Body of pancreas (tissue), 4 donors: Measurements from ENCODE around the gene PLCD3. TPM values are rescaled to one million over a fixed set of nuclear protein-coding genes. Genes with fewer than 3 reads are reported as not detected.
"Not testable (repeated sequence)": the region's sequence is repeated elsewhere in the genome, so short reads cannot be mapped to it uniquely, and the experiment has no call there.

Source experiments
- ATAC-seq: fragments of 150-250 bp; one replicate; pipeline ENCODE4 v1.9.1; 2016
- DNase-seq, 4 donors: peaks; one replicate each; pipeline ENCODE4 v3.0.0-alpha.2; 2019
- H3K27ac ChIP-seq, 4 donors: fragments of 200-600 bp; sonication (generic); 1 replicate in 3 of 4; 2 replicates in 1 of 4; pipeline versions ENCODE4 v1.5.1 to v1.6.1; 2016 to 2019; ENCODE audit warnings: mild to moderate bottlenecking in 1 of 4, mixed read lengths in 1 of 4, moderate library complexity in 1 of 4
- H3K27me3 ChIP-seq, 2 donors: fragments of 200-600 bp; sonication (generic); one replicate each; pipeline ENCODE4 v1.6.0; 2016; ENCODE audit warnings: mild to moderate bottlenecking in 1 of 2
- H3K36me3 ChIP-seq, 2 donors: fragments of 200-600 bp; sonication (generic); replicated peaks in 1 of 2; 2 replicates each; pipeline ENCODE4 v1.5.1; 2016; ENCODE audit warnings: low read depth in 2 of 2; ENCODE audit not compliant: insufficient read depth in 1 of 2
- H3K4me1 ChIP-seq: fragments of 200-600 bp; sonication (generic); one replicate; pipeline ENCODE4 v1.6.0; 2016
- H3K4me3 ChIP-seq, 2 donors: fragments of 200-600 bp; sonication (generic); 1 replicate in 1 of 2; 2 replicates in 1 of 2; pipeline ENCODE4 v1.5.1; 2016 to 2019
- H3K9me3 ChIP-seq, 3 donors: fragments of 200-600 bp; sonication (generic); 1 replicate in 2 of 3; 2 replicates in 1 of 3; pipeline ENCODE4 v1.5.1; 2016
- POLR2A ChIP-seq, 3 donors: fragments of 450-650 bp; IDR thresholded peaks; one replicate each; pipeline ENCODE4 v1.6.1; 2016; ENCODE audit warnings: antibody characterized with exemption in 3 of 3, mild to moderate bottlenecking in 2 of 3
- WGBS, 2 donors: methylation state at CpG; one replicate each; pipeline ENCODE4 v1.1.5; 2017; 5-methylcytosine and 5-hydroxymethylcytosine counted together
- intact Hi-C: fragments of 100-400 bp; cut with DNase I; formaldehyde crosslinking; loops from one replicate; pipeline ENCODE4 v1.15.1; 2023
- total RNA-seq, 2 donors: library from RNA; depleted of rRNA; stranded (reverse); fragments of >200 nt; gene quantifications; one replicate each; pipeline ENCODE4 v1.1.0, GENCODE V29; 2016
- TF ChIP-seq, protein P1 (sequence below), 7 experiments: fragments of 450-650 bp in 4 of 7; fragments of 200-600 bp in 3 of 7; sonication (generic) in 3 of 7; IDR thresholded peaks; one replicate each; pipeline ENCODE4 v1.5.1; 2016 to 2019; ENCODE audit warnings: antibody characterized with exemption in 7 of 7

PLCD3 gene
- total RNA-seq, 2 donors from 2014 or later = 5.4 to 23.4 TPM

DNA sequence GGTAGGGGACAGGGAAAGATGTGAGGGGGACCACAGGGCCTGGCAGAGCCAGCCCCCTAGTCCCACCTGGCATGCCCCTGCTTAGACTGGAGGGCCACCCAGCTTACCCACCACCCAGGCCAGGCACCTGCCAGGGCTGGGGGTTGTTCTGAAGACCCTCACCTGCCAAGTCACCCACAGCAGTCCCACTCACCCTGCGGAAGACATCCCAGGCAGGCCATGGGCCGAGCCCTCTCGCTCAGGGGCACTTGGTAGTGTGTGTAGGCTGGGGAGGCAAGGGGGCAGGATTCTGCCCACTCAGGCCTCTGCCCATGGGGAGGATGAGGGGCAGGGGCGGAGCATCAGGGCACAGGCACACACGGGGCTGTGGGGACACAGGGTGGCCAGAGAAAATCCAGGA lies 4.0 kb downstream of the PLCD3 start:
- WGBS, 2 donors = 82 to 93% methylated on average over 2 to 5 of the region's 5 CpGs
- Histone ChIP-seq H3K27me3 (no peaks in the 10 kb centered on the region), H3K4me3 (no peak overlapping the region), H3K9me3 (no peaks in the 10 kb centered on the region), H3K27ac (peak overlapping the region; percentile 42 to 61 (median 47)), H3K36me3 (no peaks in the 10 kb centered on the region), H3K4me1 (peaks cover 36% of the 10 kb centered on the region)
- intact Hi-C loops = no loop called here
- no peak for DNase-seq
- ATAC-seq = no peak
- TF ChIP-seq POLR2A (IDR thresholded peaks at IDR 0.05) = no peak
- TF ChIP-seq, protein P1, sequence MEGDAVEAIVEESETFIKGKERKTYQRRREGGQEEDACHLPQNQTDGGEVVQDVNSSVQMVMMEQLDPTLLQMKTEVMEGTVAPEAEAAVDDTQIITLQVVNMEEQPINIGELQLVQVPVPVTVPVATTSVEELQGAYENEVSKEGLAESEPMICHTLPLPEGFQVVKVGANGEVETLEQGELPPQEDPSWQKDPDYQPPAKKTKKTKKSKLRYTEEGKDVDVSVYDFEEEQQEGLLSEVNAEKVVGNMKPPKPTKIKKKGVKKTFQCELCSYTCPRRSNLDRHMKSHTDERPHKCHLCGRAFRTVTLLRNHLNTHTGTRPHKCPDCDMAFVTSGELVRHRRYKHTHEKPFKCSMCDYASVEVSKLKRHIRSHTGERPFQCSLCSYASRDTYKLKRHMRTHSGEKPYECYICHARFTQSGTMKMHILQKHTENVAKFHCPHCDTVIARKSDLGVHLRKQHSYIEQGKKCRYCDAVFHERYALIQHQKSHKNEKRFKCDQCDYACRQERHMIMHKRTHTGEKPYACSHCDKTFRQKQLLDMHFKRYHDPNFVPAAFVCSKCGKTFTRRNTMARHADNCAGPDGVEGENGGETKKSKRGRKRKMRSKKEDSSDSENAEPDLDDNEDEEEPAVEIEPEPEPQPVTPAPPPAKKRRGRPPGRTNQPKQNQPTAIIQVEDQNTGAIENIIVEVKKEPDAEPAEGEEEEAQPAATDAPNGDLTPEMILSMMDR (IDR thresholded peaks at IDR 0.05) = no peak

- DNase-seq (peak; percentile 39 to 74 (median 54)), ATAC-seq (peak; percentile 12)
- H3K27me3 ChIP-seq = no peaks in the 10 kb centered on the region
- WGBS, 2 donors = 29 to 48% methylated on average over 19 to 20 of the region's 20 CpGs
- TF ChIP-seq, protein P1 (IDR thresholded peaks at IDR 0.05) = no peak
- TF ChIP-seq POLR2A (IDR thresholded peaks at IDR 0.05) = no peak
- intact Hi-C loops = no loop called here
- H3K4me1 ChIP-seq = peaks cover 30% of the 10 kb centered on the region
- no peak overlapping the region for H3K4me3 ChIP-seq
- peak overlapping the region; percentile 42 to 61 (median 47) for H3K27ac ChIP-seq
- H3K9me3 ChIP-seq = no peaks in the 10 kb centered on the region
- no peaks in the 10 kb centered on the region for H3K36me3 ChIP-seq
Measured at GRCh38 chr17:45127548-45128300, 4.6 kb downstream of the PLCD3 start.

- DNase-seq (no peak), ATAC-seq (no peak)
- Histone ChIP-seq H3K4me1 (peaks cover 28% of the 10 kb centered on the region), H3K27me3 (no peaks in the 10 kb centered on the region), H3K36me3 (no peaks in the 10 kb centered on the region), H3K27ac (peak overlapping the region in 3 of 4 donors; percentile 42 to 61 (median 48)), H3K4me3 (no peak overlapping the region), H3K9me3 (no peaks in the 10 kb centered on the region)
- no peak for TF ChIP-seq POLR2A (IDR thresholded peaks at IDR 0.05)
- TF ChIP-seq, protein P1 (IDR thresholded peaks at IDR 0.05) = no peak
- WGBS, 2 donors = 86 to 92% methylated on average over 1 to 8 of the region's 8 CpGs
- intact Hi-C loops = no loop called here
Measured at GRCh38 chr17:45127207-45127547, 5.1 kb downstream of the PLCD3 start.

- H3K4me3 ChIP-seq = no peak overlapping the region
- no peaks in the 10 kb centered on the region for H3K27me3 ChIP-seq
- H3K27ac ChIP-seq = no peak overlapping the region
- WGBS, 2 donors = 97 to 99% methylated on average over 8 of the region's 8 CpGs
- DNase-seq (no peak), ATAC-seq (no peak)
- intact Hi-C loops = no loop called here
- H3K4me1 ChIP-seq = peaks cover 13% of the 10 kb centered on the region
- no peak for TF ChIP-seq POLR2A (IDR thresholded peaks at IDR 0.05)
- TF ChIP-seq, protein P1 (IDR thresholded peaks at IDR 0.05) = no peak
- no peaks in the 10 kb centered on the region for H3K36me3 ChIP-seq
- no peaks in the 10 kb centered on the region for H3K9me3 ChIP-seq
Measured at GRCh38 chr17:45125509-45125908, 6.8 kb downstream of the PLCD3 start.

GRCh38 chr17:45124797-45125122 lies 7.6 kb downstream of the PLCD3 start:
- H3K27me3 ChIP-seq, H3K4me3 ChIP-seq, intact Hi-C loops, DNase-seq, H3K36me3 ChIP-seq, ATAC-seq, H3K27ac ChIP-seq, H3K9me3 ChIP-seq: not testable (repeated sequence)
- WGBS, 2 donors = 67 to 86% methylated on average over 5 of the region's 5 CpGs
- peaks cover 13% of the 10 kb centered on the region for H3K4me1 ChIP-seq
